GM12878 (cell line): ENCODE data around the gene CFAP157.

ENCODE experiments used
- BACH1 ChIP-seq: fragments of 450-650 bp; IDR thresholded peaks from 2 replicates; pipeline ENCODE4 v1.6.1; 2017; ENCODE audit warnings: mild to moderate bottlenecking, borderline replicate concordance
- BCL3 ChIP-seq: IDR thresholded peaks from 2 replicates; pipeline ENCODE4 v1.6.1; 2011; ENCODE audit warnings: borderline replicate concordance, low read depth, mild to moderate bottlenecking, moderate library complexity, low read length; ENCODE audit not compliant: insufficient read depth, poor library complexity, severe bottlenecking
- CTCF ChIP-seq, 3 experiments: IDR thresholded peaks in 2 of 3; conservative IDR thresholded peaks in 1 of 3; 2 replicates each; pipeline ENCODE4 v1.5.1; 2011; ENCODE audit warnings: low read depth in 3 of 3, low read length in 3 of 3, mild to moderate bottlenecking in 3 of 3, control low read depth in 2 of 3, moderate library complexity in 2 of 3, inconsistent platforms in 1 of 3, mixed read lengths in 1 of 3; ENCODE audit not compliant: control insufficient read depth in 2 of 3, insufficient read depth in 1 of 3; ENCODE audit errors: extremely low read depth in 1 of 3
- EZH2 ChIP-seq: IDR thresholded peaks from 2 replicates; pipeline ENCODE4 v1.6.1; 2012; ENCODE audit warnings: low read depth, mild to moderate bottlenecking, control low read depth, inconsistent platforms, low read length, borderline replicate concordance; ENCODE audit not compliant: control insufficient read depth
- GABPA ChIP-seq: IDR thresholded peaks from 2 replicates; pipeline ENCODE4 v1.6.1; 2014; ENCODE audit warnings: antibody characterized with exemption, low read depth, mild to moderate bottlenecking, inconsistent platforms
- HDGF ChIP-seq: fragments of 450-650 bp; IDR thresholded peaks from 2 replicates; pipeline ENCODE4 v1.6.1; 2016; ENCODE audit warnings: antibody characterized with exemption
- JUNB ChIP-seq: IDR thresholded peaks from 2 replicates; pipeline ENCODE4 v1.6.1; 2016; ENCODE audit warnings: antibody characterized with exemption, mild to moderate bottlenecking
- MLLT1 ChIP-seq: fragments of 450-650 bp; IDR thresholded peaks from 2 replicates; pipeline ENCODE4 v1.6.1; 2016; ENCODE audit warnings: mild to moderate bottlenecking
- MXI1 ChIP-seq: fragments of 150-350 bp; IDR thresholded peaks from 2 replicates; pipeline ENCODE4 v1.6.1; 2011; ENCODE audit warnings: low read depth, mild to moderate bottlenecking, inconsistent platforms, low read length, improper control_type of control experiment
- NR2C1 ChIP-seq: fragments of 450-650 bp; IDR thresholded peaks from 2 replicates; pipeline ENCODE4 v1.6.1; 2017; ENCODE audit warnings: antibody characterized with exemption, mild to moderate bottlenecking, moderate library complexity
- NR2C2 ChIP-seq: IDR thresholded peaks from 2 replicates; pipeline ENCODE4 v1.6.1; 2011; ENCODE audit warnings: borderline replicate concordance, low read depth; ENCODE audit not compliant: control insufficient read depth, insufficient read length
- SPI1 ChIP-seq: IDR thresholded peaks from 2 replicates; pipeline ENCODE4 v1.6.1; 2011; ENCODE audit warnings: low read depth, mild to moderate bottlenecking, low read length, moderate library complexity, borderline replicate concordance; ENCODE audit not compliant: insufficient read depth
- STAT3 ChIP-seq: IDR thresholded peaks from 2 replicates; pipeline ENCODE4 v1.6.1; 2011; ENCODE audit warnings: low read depth, low read length, improper control_type of control experiment
- USF1 ChIP-seq: IDR thresholded peaks from 2 replicates; pipeline ENCODE4 v1.6.1; 2011; ENCODE audit warnings: borderline replicate concordance, low read depth, mild to moderate bottlenecking, moderate library complexity, mixed read lengths, low read length; ENCODE audit not compliant: insufficient read depth; ENCODE audit errors: extremely low read length

GRCh38 chr9:127693143-127693542 lies 13.6 kb upstream of the CFAP157 start:
- TF ChIP-seq NR2C1 (no peak), JUNB (no peak), MXI1 (no peak), SPI1 (no peak), CTCF (IDR thresholded peaks at IDR 0.05 in 2 of 3, conservative IDR thresholded peaks at IDR 0.05 in 1 of 3; ENCODE audit: control insufficient read depth in 2 of 3, extremely low read depth in 1 of 3, insufficient read depth in 1 of 3, low read depth in 3 of 3, low read length in 3 of 3) (no peak), USF1 (no peak), BACH1 (no peak), NR2C2 (no peak), HDGF (no peak), GABPA (no peak), BCL3 (no peak), EZH2 (no peak), STAT3 (no peak), MLLT1 (no peak)
